DND-41 (cell line): ENCODE measurements around the gene SGMS1.

ENCODE experiments used
- EZH2 ChIP-seq: IDR thresholded peaks from 3 replicates; pipeline ENCODE4 v1.6.1; 2012; ENCODE audit warnings: borderline replicate concordance, low read depth, mild to moderate bottlenecking, moderate library complexity, low read length, inconsistent platforms; ENCODE audit not compliant: severe bottlenecking
- TF ChIP-seq, protein P1 (sequence below): IDR thresholded peaks from 2 replicates; pipeline ENCODE4 v1.5.1; 2012; ENCODE audit warnings: borderline replicate concordance, low read length, moderate library complexity, mild to moderate bottlenecking; ENCODE audit not compliant: poor library complexity, severe bottlenecking; ENCODE audit errors: extremely low read depth

GRCh38 chr10:50331486-50331885 lies 292.3 kb downstream of the SGMS1 start:
- TF ChIP-seq, protein P1, sequence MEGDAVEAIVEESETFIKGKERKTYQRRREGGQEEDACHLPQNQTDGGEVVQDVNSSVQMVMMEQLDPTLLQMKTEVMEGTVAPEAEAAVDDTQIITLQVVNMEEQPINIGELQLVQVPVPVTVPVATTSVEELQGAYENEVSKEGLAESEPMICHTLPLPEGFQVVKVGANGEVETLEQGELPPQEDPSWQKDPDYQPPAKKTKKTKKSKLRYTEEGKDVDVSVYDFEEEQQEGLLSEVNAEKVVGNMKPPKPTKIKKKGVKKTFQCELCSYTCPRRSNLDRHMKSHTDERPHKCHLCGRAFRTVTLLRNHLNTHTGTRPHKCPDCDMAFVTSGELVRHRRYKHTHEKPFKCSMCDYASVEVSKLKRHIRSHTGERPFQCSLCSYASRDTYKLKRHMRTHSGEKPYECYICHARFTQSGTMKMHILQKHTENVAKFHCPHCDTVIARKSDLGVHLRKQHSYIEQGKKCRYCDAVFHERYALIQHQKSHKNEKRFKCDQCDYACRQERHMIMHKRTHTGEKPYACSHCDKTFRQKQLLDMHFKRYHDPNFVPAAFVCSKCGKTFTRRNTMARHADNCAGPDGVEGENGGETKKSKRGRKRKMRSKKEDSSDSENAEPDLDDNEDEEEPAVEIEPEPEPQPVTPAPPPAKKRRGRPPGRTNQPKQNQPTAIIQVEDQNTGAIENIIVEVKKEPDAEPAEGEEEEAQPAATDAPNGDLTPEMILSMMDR, result no peak
- no peak for TF ChIP-seq EZH2
